ENCODE data around the gene PTPN1.
"Not testable (repeated sequence)": the region's sequence is repeated elsewhere in the genome, so short reads cannot be mapped to it uniquely, and the experiment has no call there.

The PTPN1 gene

GRCh38 chr20:50608750-50609104 lies 98.5 kb downstream of the PTPN1 start:
- no peak for DNase-seq (ENCODE audit: low read depth in 2 of 2)

DNA sequence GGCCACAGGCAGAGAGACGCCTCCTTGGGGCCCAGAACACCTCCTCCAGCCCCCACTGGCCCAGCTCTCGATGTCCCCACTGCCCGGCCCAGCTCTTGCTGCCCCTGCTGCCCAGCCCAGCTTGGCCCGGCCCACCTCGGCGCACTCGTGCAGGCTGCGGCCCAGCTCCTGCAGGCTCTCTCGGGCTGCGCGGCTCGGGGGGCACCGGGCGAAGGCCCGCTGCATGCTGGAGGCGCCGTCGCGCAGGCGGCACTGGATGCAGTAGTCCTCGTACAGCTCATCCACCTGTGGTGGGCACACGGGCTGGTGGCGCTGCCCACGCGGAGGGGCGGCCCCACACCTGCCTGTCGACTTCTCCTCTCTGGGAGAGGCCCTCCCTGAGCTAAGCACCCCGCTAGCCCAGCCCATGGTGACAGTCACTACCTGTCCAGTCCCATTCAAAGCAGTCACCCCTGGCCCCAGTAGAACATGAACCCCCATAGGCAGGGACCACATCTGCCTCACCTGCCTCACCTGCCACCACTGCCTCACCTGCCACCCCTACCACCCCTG lies 99.3 kb downstream of the PTPN1 start:
- no peak for DNase-seq (ENCODE audit: low read depth in 2 of 2)

GRCh38 chr20:50610212-50610718 lies 100.1 kb downstream of the PTPN1 start:
- DNase-seq (ENCODE audit: low read depth in 2 of 2) = no peak

- DNase-seq (ENCODE audit: low read depth in 2 of 2) = no peak
These were observed 101.1 kb downstream of the PTPN1 start for GRCh38 chr20:50611128-50611810.

DNA sequence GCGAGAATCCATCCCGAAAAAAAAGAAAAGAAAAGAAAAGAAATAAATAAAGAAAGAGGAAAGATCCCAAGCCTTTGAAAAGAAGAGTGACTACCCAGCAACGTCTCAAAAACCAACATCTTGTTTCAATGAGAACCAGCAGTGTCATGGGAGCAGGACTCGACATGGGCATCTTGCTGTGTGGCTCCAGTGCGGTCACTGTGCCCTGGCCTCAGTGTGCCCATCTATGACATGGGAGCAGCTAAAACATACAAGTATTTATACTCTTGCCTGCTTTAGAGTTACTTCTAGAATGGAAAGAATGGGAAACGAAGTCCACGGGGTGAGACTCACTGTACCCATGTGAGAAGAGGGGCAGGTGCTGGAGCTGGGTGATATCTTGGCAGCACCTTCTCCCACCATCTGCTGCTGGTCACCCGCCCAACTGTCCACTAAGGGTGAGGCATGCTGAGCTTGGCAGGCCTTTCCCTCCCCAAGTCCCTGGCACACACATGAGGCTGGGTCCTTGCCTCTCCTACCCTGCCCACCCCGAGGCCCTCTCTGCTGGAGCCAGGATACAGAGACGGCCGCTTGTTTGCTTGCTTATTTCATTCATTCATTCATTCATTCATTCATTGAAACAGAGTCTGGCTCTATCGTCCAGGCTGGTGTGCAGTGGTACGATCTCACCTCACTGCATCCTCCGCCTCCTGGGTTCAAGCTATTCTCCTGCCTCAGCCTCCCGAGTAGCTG lies 103.4 kb downstream of the PTPN1 start:
- DNase-seq (ENCODE audit: low read depth in 2 of 2) = no peak

DNA sequence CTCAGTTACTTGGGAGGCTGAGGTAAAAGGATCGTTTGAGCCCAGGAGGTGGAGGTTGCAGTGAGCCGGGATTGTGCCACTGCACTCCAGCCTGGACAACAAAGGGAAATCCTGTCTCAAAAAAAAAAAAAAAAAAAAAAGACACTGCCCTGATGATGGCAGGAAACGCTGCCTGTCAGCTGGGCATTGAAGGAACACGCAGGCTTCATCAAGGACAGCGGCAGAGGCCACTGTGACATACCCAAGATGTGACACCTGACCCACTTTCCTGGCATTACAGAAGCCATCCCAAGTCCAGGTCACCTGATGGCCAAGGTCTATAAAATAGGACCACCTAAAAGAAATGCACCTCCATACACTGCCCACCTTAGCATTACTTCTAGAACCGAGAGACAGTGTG lies 105.2 kb downstream of the PTPN1 start:
- no peak for DNase-seq (ENCODE audit: low read depth in 2 of 2)

DNA sequence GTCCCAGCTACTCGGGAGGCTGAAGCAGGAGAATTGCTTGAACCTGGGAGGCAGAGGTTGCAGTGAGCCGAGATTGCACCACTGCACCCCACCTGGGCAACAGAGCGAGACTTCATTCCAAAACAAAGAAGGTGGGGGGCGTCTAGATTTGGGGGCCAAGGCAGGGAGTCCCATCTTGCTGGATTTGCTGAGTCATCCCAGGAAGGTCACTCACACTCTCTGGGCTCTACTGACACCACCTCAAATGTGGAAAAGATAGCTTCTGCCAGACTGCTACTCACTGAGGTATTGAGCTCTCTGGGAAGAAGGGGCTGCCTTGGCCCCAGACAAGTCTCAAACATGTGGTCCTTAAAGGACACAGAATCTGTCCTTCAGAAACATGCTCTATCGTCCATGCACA lies 106.8 kb downstream of the PTPN1 start:
- DNase-seq (ENCODE audit: low read depth in 2 of 2) = no peak

GRCh38 chr20:50618537-50618936 lies 108.4 kb downstream of the PTPN1 start:
- DNase-seq (ENCODE audit: low read depth in 2 of 2) = no peak

DNA sequence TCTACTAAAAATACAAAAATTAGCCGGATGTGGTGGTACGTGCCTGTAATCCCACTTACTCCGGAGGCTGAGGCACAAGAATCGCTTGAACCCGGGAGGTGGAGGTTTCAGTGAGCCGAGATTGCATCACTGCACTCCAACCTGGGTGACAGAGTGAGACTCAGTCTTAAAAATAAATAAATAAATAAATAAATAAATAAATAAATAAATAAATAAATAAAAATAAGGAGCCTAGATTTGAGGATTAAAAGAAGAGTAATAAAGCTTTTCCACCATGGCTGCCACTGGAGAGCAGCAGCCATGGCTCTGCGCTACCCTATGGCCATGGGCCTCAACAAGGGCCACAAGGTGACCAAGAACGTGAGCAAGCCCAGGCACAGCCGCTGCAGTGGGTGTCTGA lies 110.3 kb downstream of the PTPN1 start:
- not testable (repeated sequence) for DNase-seq (ENCODE audit: low read depth in 2 of 2)

GRCh38 chr20:50621068-50621665 lies 111.0 kb downstream of the PTPN1 start:
- DNase-seq (ENCODE audit: low read depth in 2 of 2) = no peak

DNA sequence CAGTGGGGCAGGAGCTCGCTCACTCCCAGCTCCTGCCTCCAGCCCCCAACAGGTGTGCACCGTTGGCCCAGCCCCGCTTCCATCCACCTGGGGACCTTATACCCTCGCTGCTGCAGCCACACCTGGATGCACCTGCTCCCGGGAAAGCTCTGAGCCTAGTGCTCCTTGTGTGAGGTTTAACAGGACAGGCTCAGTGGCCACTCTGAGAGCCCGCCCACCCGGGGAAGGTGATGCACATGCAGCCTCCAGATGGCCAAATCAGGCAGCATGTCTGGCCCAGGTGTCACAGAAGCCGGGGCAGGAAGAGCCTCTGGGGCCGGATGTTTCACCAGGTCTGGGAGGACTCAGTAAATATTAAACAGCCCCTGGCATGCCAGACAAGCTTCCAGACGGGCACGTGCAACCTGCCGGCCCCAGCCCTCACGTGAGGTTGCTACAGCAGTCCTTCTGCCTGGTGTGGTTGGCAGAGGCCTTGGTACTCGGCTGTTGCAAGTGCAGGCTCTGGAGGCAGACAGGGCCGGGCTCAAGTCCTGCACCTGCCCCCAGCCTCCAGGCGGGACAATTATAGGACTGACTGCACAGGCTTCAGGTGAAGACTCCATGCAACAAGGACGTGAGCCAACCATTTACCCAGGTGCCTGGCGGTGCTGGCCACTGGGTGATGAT lies 114.3 kb downstream of the PTPN1 start:
- no peak for DNase-seq (ENCODE audit: low read depth in 2 of 2)

DNA sequence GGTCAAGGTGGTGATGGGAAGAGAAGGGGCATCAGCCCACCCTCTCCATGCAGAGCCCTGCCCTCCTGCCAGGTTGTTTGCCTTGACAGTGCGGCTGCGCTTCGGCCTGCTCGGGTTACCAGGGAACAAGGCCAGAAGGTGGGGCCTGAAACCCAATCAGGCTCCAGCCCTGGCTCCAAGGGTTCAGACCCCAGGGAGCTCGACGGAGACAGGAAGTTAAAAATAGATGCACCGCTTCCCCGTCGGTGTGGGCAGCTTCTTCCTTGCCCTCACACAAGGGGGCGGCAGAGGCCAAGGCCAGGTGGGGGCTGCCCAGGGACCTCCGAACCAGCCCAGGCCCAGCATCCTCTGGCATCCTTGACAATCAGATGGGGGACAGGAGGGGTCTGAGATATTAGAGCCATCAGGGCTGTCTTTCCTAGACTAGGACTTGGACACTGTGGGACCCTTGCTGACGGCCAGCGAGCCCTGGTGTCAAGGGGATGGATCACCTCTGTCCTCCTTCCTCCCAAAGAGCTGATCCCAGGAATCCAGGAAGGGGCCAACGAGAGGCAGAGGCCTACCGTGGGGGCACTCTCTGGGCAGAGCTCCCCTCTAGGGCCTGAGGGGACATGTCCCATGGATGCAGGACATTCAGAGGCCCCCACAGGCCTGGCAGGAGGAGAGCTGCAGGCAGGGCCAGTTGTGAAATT lies 115.9 kb downstream of the PTPN1 start:
- DNase-seq (ENCODE audit: low read depth in 2 of 2) = no peak

- DNase-seq (ENCODE audit: low read depth in 2 of 2) = no peak
These were observed 117.6 kb downstream of the PTPN1 start for GRCh38 chr20:50627747-50628146.

DNA sequence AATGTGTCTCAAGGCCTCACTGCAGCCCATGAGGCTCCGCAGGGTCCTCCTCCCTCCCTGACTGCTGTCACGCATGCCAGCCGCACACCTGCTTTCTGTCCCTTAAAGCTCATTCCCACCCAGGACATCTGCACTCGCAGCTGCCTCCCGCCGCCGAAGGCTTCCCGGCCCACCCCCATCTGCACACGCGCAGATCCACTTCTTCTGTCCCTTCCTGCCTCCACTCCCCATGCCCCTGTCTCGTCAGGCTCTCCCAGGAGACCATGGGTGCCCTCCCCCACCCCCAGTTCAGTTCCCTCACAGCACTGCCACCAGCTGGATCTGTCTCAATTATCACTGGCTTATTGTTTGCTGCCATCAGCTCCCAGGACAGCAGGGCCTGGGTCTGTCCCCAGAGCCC lies 118.1 kb downstream of the PTPN1 start:
- no peak for DNase-seq (ENCODE audit: low read depth in 2 of 2)

GRCh38 chr20:50628853-50629669 lies 118.9 kb downstream of the PTPN1 start:
- DNase-seq (ENCODE audit: low read depth in 2 of 2) = no peak

GRCh38 chr20:50629670-50630045 lies 119.5 kb downstream of the PTPN1 start:
- DNase-seq (ENCODE audit: low read depth in 2 of 2) = no peak

GRCh38 chr20:50630578-50631263 lies 120.5 kb downstream of the PTPN1 start:
- no peak for DNase-seq (ENCODE audit: low read depth in 2 of 2)

DNA sequence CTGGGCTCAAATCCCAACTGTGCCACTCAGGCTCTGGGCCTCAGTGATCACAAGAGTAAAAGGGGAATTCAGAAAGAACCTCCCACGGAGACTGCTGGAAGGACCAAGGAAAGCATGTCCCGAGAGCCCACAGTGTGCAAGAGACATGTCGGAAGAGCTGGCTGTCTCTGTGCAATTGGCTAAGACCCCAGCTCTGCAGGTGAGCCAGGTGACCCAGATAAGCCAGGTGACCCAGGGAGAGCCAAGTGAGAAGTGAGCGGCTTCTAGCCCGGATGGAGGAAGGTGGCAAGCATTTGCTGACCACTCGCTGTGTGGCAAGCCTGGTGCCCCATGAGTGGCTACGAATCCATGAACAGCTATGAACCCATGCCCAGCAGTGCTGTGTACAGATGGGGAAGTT lies 122.1 kb downstream of the PTPN1 start:
- DNase-seq (ENCODE audit: low read depth in 2 of 2) = no peak

DNA sequence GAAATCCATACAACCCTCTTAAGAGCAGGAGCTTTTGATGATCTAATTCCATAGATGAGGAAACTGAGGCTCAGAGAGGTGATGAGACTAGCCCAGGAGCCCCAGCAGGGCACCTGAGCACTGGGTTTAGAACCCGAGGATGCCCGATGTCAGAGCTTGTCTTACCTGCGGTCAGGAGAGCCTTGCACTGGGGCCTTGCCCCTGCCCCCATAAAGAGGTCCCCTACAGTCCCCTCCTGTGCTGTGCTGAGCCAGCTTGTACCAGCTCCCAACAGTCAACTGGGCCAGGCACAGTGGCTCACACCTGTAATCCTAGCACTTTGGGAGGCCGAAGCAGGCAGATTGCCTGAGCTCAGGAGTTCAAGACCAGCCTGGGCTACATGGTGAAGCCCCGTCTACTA lies 122.5 kb downstream of the PTPN1 start:
- DNase-seq (ENCODE audit: low read depth in 2 of 2) = no peak

GRCh38 chr20:50633361-50633760 lies 123.2 kb downstream of the PTPN1 start:
- DNase-seq (ENCODE audit: low read depth in 2 of 2) = no peak

All from fibroblast of skin of left biceps (primary cell).